SK-N-SH (cell line): ENCODE measurements around the gene EVC2. TPM values are rescaled to one million over a fixed set of nuclear protein-coding genes. Genes with fewer than 3 reads are reported as not detected.

Source experiments
- CTCF ChIA-PET: fragments of 300-600, 350-600 bp; formaldehyde crosslinking; extraction: SDS; loops from one replicate; lab custom pipeline; 2021; lab: Yijun Ruan, JAX
- POLR2A ChIA-PET: fragments of 350-600 bp; sonication (Branson Sonifier 250); formaldehyde crosslinking; extraction: SDS; loops from one replicate; lab custom pipeline; 2020; ENCODE audit warnings: antibody characterized with exemption, inconsistent platforms; lab: Yijun Ruan, JAX
- DNase-seq: peaks from one replicate; pipeline ENCODE4 v3.0.0; 2012
- H2AFZ ChIP-seq: fragments of 200-600 bp; sonication (generic); 2 replicates; pipeline ENCODE4 v1.8.1; 2016; ENCODE audit warnings: antibody characterized with exemption, mild to moderate bottlenecking, low read depth
- H3F3A ChIP-seq: fragments of 200-600 bp; sonication (generic); replicated peaks from 2 replicates; pipeline ENCODE3; 2016; ENCODE audit warnings: antibody characterized with exemption, mild to moderate bottlenecking; ENCODE audit not compliant: insufficient read depth
- H3K27ac ChIP-seq, 2 experiments: fragments of 200-500 bp in 1 of 2; fragments of 200-600 bp in 1 of 2; sonication (Bioruptor generic) in 1 of 2; sonication (generic), shearing (Covaris generic) in 1 of 2; 2 replicates each; pipeline versions ENCODE4 v1.5.1 to v1.6.1; 2014 to 2016; ENCODE audit warnings: low read depth in 2 of 2, inconsistent platforms in 1 of 2, low read length in 1 of 2, mild to moderate bottlenecking in 1 of 2, mixed read lengths in 1 of 2
- H3K27me3 ChIP-seq: fragments of 200-600 bp; sonication (generic), shearing (Covaris generic); 2 replicates; pipeline ENCODE4 v1.6.1; 2016; ENCODE audit warnings: mixed run types; ENCODE audit not compliant: insufficient read depth
- H3K36me3 ChIP-seq, 2 experiments: fragments of 200-500 bp in 1 of 2; fragments of 200-600 bp in 1 of 2; sonication (Bioruptor generic) in 1 of 2; sonication (generic) in 1 of 2; replicated peaks in 1 of 2; 2 replicates each; pipeline versions ENCODE3 to v1.5.1; 2014 to 2016; ENCODE audit warnings: low read length in 1 of 2, mild to moderate bottlenecking in 1 of 2; ENCODE audit not compliant: insufficient read depth in 2 of 2, control insufficient read depth in 1 of 2
- H3K4me1 ChIP-seq, 2 experiments: fragments of 200-500 bp in 1 of 2; fragments of 200-600 bp in 1 of 2; sonication (Bioruptor generic) in 1 of 2; sonication (generic), shearing (Covaris generic) in 1 of 2; 2 replicates each; pipeline versions ENCODE4 v1.5.1 to v1.6.1; 2014 to 2016; ENCODE audit warnings: low read depth in 1 of 2, low read length in 1 of 2, mixed run types in 1 of 2; ENCODE audit not compliant: insufficient read depth in 2 of 2, control insufficient read depth in 1 of 2
- H3K4me2 ChIP-seq: fragments of 200-600 bp; sonication (generic), shearing (Covaris generic); 2 replicates; pipeline ENCODE4 v1.6.1; 2017; ENCODE audit warnings: mixed run types
- H3K4me3 ChIP-seq, 2 experiments: fragments of 200-500 bp in 1 of 2; fragments of 200-600 bp in 1 of 2; sonication (Bioruptor generic) in 1 of 2; sonication (generic), shearing (Covaris generic) in 1 of 2; 2 replicates each; pipeline versions ENCODE4 v1.5.1 to v1.8.1; 2014 to 2016; ENCODE audit warnings: low read depth in 2 of 2, inconsistent platforms in 1 of 2, low read length in 1 of 2, mild to moderate bottlenecking in 1 of 2, mixed read lengths in 1 of 2, moderate library complexity in 1 of 2
- H3K79me2 ChIP-seq: fragments of 200-600 bp; sonication (generic); 2 replicates; pipeline ENCODE4 v1.8.1; 2017; ENCODE audit warnings: mild to moderate bottlenecking; ENCODE audit not compliant: insufficient read depth
- H3K9ac ChIP-seq: fragments of 200-600 bp; sonication (generic); 2 replicates; pipeline ENCODE4 v1.6.1; 2017; ENCODE audit warnings: mixed run types
- H3K9me2 ChIP-seq: fragments of 200-600 bp; sonication (generic); 2 replicates; pipeline ENCODE4 v1.6.1; 2017; ENCODE audit warnings: mixed run types
- H3K9me3 ChIP-seq: fragments of 200-600 bp; sonication (generic); 2 replicates; pipeline ENCODE4 v1.6.1; 2017; ENCODE audit warnings: mixed run types, mild to moderate bottlenecking, moderate library complexity
- H4K20me1 ChIP-seq: fragments of 200-600 bp; sonication (generic); 2 replicates; pipeline ENCODE4 v1.6.1; 2017; ENCODE audit warnings: mild to moderate bottlenecking, mixed run types; ENCODE audit not compliant: insufficient read depth
- CHD2 ChIP-seq: fragments of 150-350 bp; IDR thresholded peaks from 2 replicates; pipeline ENCODE4 v1.6.1; 2018; ENCODE audit warnings: low read length; ENCODE audit not compliant: partially characterized antibody
- CTCF ChIP-seq: fragments of 200-600 bp; sonication (generic); IDR thresholded peaks from 2 replicates; pipeline ENCODE4 v1.6.1; 2017; ENCODE audit warnings: antibody characterized with exemption, mild to moderate bottlenecking, moderate library complexity
- EZH2phosphoT487 ChIP-seq: fragments of 200-600 bp; sonication (generic); IDR thresholded peaks from 2 replicates; pipeline ENCODE4 v1.6.1; 2017; ENCODE audit warnings: low read depth, mixed run types, mild to moderate bottlenecking, antibody characterized with exemption, moderate library complexity, borderline replicate concordance
- FOXM1 ChIP-seq: IDR thresholded peaks from 2 replicates; pipeline ENCODE4 v1.4.0; 2012; ENCODE audit warnings: low read depth, mild to moderate bottlenecking
- GABPA ChIP-seq: IDR thresholded peaks from 2 replicates; pipeline ENCODE4 v1.4.0; 2012; ENCODE audit warnings: low read depth, mild to moderate bottlenecking
- NFIC ChIP-seq: IDR thresholded peaks from 2 replicates; pipeline ENCODE4 v1.4.0; 2012; ENCODE audit warnings: borderline replicate concordance
- RAD21 ChIP-seq: IDR thresholded peaks from 2 replicates; pipeline ENCODE4 v1.6.1; 2012; ENCODE audit warnings: mild to moderate bottlenecking, low read length
- REST ChIP-seq: IDR thresholded peaks from 2 replicates; pipeline ENCODE4 v1.6.1; 2012; ENCODE audit warnings: mild to moderate bottlenecking, low read depth, low read length, moderate library complexity
- RXRA ChIP-seq: IDR thresholded peaks from 2 replicates; pipeline ENCODE4 v1.4.0; 2012; ENCODE audit warnings: low read depth, mild to moderate bottlenecking, borderline replicate concordance
- SIN3A ChIP-seq: IDR thresholded peaks from 2 replicates; pipeline ENCODE4 v1.6.1; 2012; ENCODE audit warnings: low read depth, mild to moderate bottlenecking, low read length, moderate library complexity, borderline replicate concordance
- USF2 ChIP-seq: fragments of 150-350 bp; IDR thresholded peaks from 2 replicates; pipeline ENCODE4 v1.6.1; 2017; ENCODE audit warnings: antibody characterized with exemption, low read length, low read depth, borderline replicate concordance
- YY1 ChIP-seq: IDR thresholded peaks from 2 replicates; pipeline ENCODE4 v1.4.0; 2012; ENCODE audit warnings: low read depth, mild to moderate bottlenecking
- WGBS: methylation state at CpG from one replicate; pipeline ENCODE4 v1.1.6; 2017; ENCODE audit warnings: low lambda C conversion rate; 5-methylcytosine and 5-hydroxymethylcytosine counted together
- polyA plus RNA-seq, 3 experiments: library from polyadenylated mRNA; depleted of rRNA; stranded (reverse); fragments of >200 nt; gene quantifications; 2 replicates each; pipeline ENCODE4 v1.2.3, GENCODE V29; 2012

The EVC2 gene
- polyA plus RNA-seq, 1 of the 3 experiments (the other 2 are of a cell fraction), result not detected

GRCh38 chr4:5541169-5541568 is 167.2 kb downstream of the EVC2 start:
- no peaks in the 10 kb centered on the region for H3K9me3 ChIP-seq
- no peaks in the 10 kb centered on the region for H3F3A ChIP-seq
- WGBS, result 52% methylated on average over 9 of the region's 10 CpGs
- H3K9me2 ChIP-seq, result no peaks in the 10 kb centered on the region
- H3K27ac ChIP-seq, result no peak overlapping the region
- ChIA-PET POLR2A (no interaction called here), CTCF (interaction anchor here (1.6 kb wide), 1 partner anchor 141 kb away, joined by 6 read pairs; no protein-coding TSS in a partner anchor)
- no peaks in the 10 kb centered on the region for H3K4me1 ChIP-seq
- H2AFZ ChIP-seq, result no peak overlapping the region
- H3K4me2 ChIP-seq, result no peak overlapping the region
- no peaks in the 10 kb centered on the region for H3K27me3 ChIP-seq
- H3K4me3 ChIP-seq, result no peak overlapping the region
- H3K9ac ChIP-seq, result no peak overlapping the region
- H4K20me1 ChIP-seq, result no peaks in the 10 kb centered on the region
- no peaks in the 10 kb centered on the region for H3K79me2 ChIP-seq
- DNase-seq, result no peak
- no peak for TF ChIP-seq CHD2
- TF ChIP-seq YY1, result no peak
- no peak for TF ChIP-seq EZH2phosphoT487
- TF ChIP-seq SIN3A, result no peak
- TF ChIP-seq USF2, result no peak
- no peak for TF ChIP-seq RXRA
- TF ChIP-seq FOXM1, result no peak
- no peak for TF ChIP-seq CTCF
- no peak for TF ChIP-seq NFIC
- no peak for TF ChIP-seq REST
- TF ChIP-seq RAD21, result no peak
- no peak for TF ChIP-seq GABPA
- no peaks in the 10 kb centered on the region for H3K36me3 ChIP-seq
